Psoas muscle (tissue), 8 donors: ENCODE results near the gene PDE8A. TPM values are rescaled to one million over a fixed set of nuclear protein-coding genes. Genes with fewer than 3 reads are reported as not detected.
"Not testable (repeated sequence)": the region's sequence is repeated elsewhere in the genome, so short reads cannot be mapped to it uniquely, and the experiment has no call there.

ENCODE experiments used
- ATAC-seq, 4 donors: fragments of 200-7000 bp; cut with Tn5 transposase; one replicate each; pipeline ENCODE4 v1.9.1; 2020; ENCODE audit warnings: moderate library complexity in 3 of 4, mild to moderate bottlenecking in 2 of 4
- DNase-seq, 2 donors: peaks; one replicate each; pipeline ENCODE4 v3.0.0-alpha.2; 2020
- H3K27ac ChIP-seq: fragments of 200-600 bp; one replicate; pipeline ENCODE4 v1.8.0; 2022
- H3K27me3 ChIP-seq, 3 donors: fragments of 200-600 bp in 1 of 3; one replicate each; pipeline versions ENCODE4 v1.6.1 to v1.8.0; 2013 to 2022; ENCODE audit warnings: low read length in 2 of 3, mild to moderate bottlenecking in 2 of 3, moderate library complexity in 1 of 3; ENCODE audit not compliant: insufficient read depth in 3 of 3
- H3K36me3 ChIP-seq, 2 donors: fragments of 200-600 bp in 1 of 2; one replicate each; pipeline versions ENCODE4 v1.6.1 to v1.8.0; 2013 to 2022; ENCODE audit warnings: low read depth in 1 of 2, mild to moderate bottlenecking in 1 of 2, moderate library complexity in 1 of 2; ENCODE audit not compliant: insufficient read depth in 1 of 2
- H3K4me1 ChIP-seq: fragments of 200-600 bp; one replicate; pipeline ENCODE4 v1.8.0; 2022
- H3K4me3 ChIP-seq: fragments of 200-600 bp; one replicate; pipeline ENCODE4 v1.8.0; 2022; ENCODE audit warnings: mild to moderate bottlenecking
- H3K9me3 ChIP-seq: fragments of 200-600 bp; one replicate; pipeline ENCODE4 v1.8.0; 2022
- CTCF ChIP-seq: fragments of 200-600 bp; IDR thresholded peaks from one replicate; pipeline ENCODE4 v1.8.0; 2022; ENCODE audit warnings: antibody characterized with exemption
- WGBS, 3 donors: extraction: QIAGEN DNeasy Blood & Tissue Kit; methylation state at CpG; one replicate each; pipeline versions ENCODE4 v1.1.6 to v1.1.7; 2013; 5-methylcytosine and 5-hydroxymethylcytosine counted together
- intact Hi-C, 2 donors: fragments of 100-400 bp; cut with DNase I; formaldehyde crosslinking; loops; one replicate each; pipeline versions ENCODE4 v1.11.0 to v1.14.2; 2022
- polyA plus RNA-seq, 3 donors: library from polyadenylated mRNA; stranded (reverse); fragments of 200-250 nt; gene quantifications; one replicate each; pipeline ENCODE4 v1.2.3, GENCODE V29; 2013
- total RNA-seq, 4 donors: library from RNA; stranded (reverse); fragmentation: NEBNext Ultra II Directional in 2 of 4; extraction: Animal tissue kit (Norgen Biotek cat#: 25700) in 2 of 4; gene quantifications; one replicate each; pipeline versions ENCODE4 v1.2.1 to v1.2.4, GENCODE V29; 2021 to 2023
- donor health status: healthy with polysubstance abuse.
- donor health status: DM: no; HTN: no; CAD: no; lungs with moderate emphysema.
- donor health status: Bipolar disorder and iron deficiency.
- donor health status: healthy.
- donor health status: DM: yes; HTN: yes; CAD: no.
- donor health status: DM: no; HTN: no; CAD: no.
- donor health status: DM: no; HTN: no; CAD: no.
- donor health status: DM: yes; HTN: yes; CAD: no.

PDE8A gene
- total and polyA plus RNA-seq, 7 donors: 6.5 to 12.1 (median 10.5) TPM

- intact Hi-C loops: no loop called here
- no peak for TF ChIP-seq CTCF
- H3K27me3 ChIP-seq: no peaks in the 10 kb centered on the region
- H3K4me3 ChIP-seq: no peak overlapping the region
- H3K9me3 ChIP-seq: no peaks in the 10 kb centered on the region
- no peaks in the 10 kb centered on the region for H3K36me3 ChIP-seq
- no peak overlapping the region for H3K27ac ChIP-seq
- WGBS, 3 donors: 46 to 82% (median 65%) methylated on average over 1 of the region's 1 CpG
- peaks cover 30% of the 10 kb centered on the region for H3K4me1 ChIP-seq
- no peak for DNase-seq
- no peak for ATAC-seq
These were observed 8.9 kb downstream of the PDE8A start for GRCh38 chr15:84990507-84990906.

- no peak overlapping the region for H3K4me3 ChIP-seq
- H3K27ac ChIP-seq: no peak overlapping the region
- H3K9me3 ChIP-seq: no peaks in the 10 kb centered on the region
- 87 to 91% (median 88%) methylated on average over 4 of the region's 4 CpGs for WGBS, 3 donors
- intact Hi-C loops: no loop called here
- no peak for DNase-seq
- TF ChIP-seq CTCF: no peak
- ATAC-seq: no peak
- H3K4me1 ChIP-seq: peaks cover 30% of the 10 kb centered on the region
- H3K36me3 ChIP-seq: no peaks in the 10 kb centered on the region
- no peaks in the 10 kb centered on the region for H3K27me3 ChIP-seq
These were observed 9.5 kb downstream of the PDE8A start for GRCh38 chr15:84991014-84991712.

GRCh38 chr15:84992157-84992944 is 10.7 kb downstream of the PDE8A start:
- no peak for DNase-seq
- TF ChIP-seq CTCF: no peak
- no peak overlapping the region for H3K4me3 ChIP-seq
- H3K27ac ChIP-seq: peak overlapping the region; percentile 39
- 69 to 78% (median 74%) methylated on average over 4 of the region's 4 CpGs for WGBS, 3 donors
- intact Hi-C loops: no loop called here
- peak; percentile 91 to 95 (median 92) for ATAC-seq
- peaks cover 21% of the 10 kb centered on the region for H3K4me1 ChIP-seq
- no peaks in the 10 kb centered on the region for H3K9me3 ChIP-seq
- no peaks in the 10 kb centered on the region for H3K36me3 ChIP-seq
- no peaks in the 10 kb centered on the region for H3K27me3 ChIP-seq

GRCh38 chr15:84996055-84996454 is 14.4 kb downstream of the PDE8A start:
- DNase-seq (no peak), ATAC-seq (no peak)
- no peaks in the 10 kb centered on the region for H3K27me3 ChIP-seq
- WGBS, 3 donors: 96 to 97% (median 96%) methylated on average over 1 of the region's 1 CpG
- no peak overlapping the region for H3K27ac ChIP-seq
- TF ChIP-seq CTCF: no peak
- H3K4me1 ChIP-seq: peaks cover 21% of the 10 kb centered on the region
- intact Hi-C loops: no loop called here
- H3K36me3 ChIP-seq: no peaks in the 10 kb centered on the region
- H3K9me3 ChIP-seq: no peaks in the 10 kb centered on the region
- H3K4me3 ChIP-seq: no peak overlapping the region

GRCh38 chr15:84996714-84997113 is 15.1 kb downstream of the PDE8A start:
- ATAC-seq, H3K27ac ChIP-seq, DNase-seq, intact Hi-C loops, H3K36me3 ChIP-seq, H3K27me3 ChIP-seq, H3K9me3 ChIP-seq, H3K4me3 ChIP-seq: not testable (repeated sequence)
- H3K4me1 ChIP-seq: peaks cover 26% of the 10 kb centered on the region
- WGBS, 3 donors: 76 to 94% (median 78%) methylated on average over 5 of the region's 5 CpGs

- H3K36me3 ChIP-seq, H3K27ac ChIP-seq, H3K4me3 ChIP-seq, H3K27me3 ChIP-seq, intact Hi-C loops, DNase-seq, H3K9me3 ChIP-seq, ATAC-seq: not testable (repeated sequence)
- WGBS, 3 donors: 97 to 99% (median 98%) methylated on average over 3 of the region's 3 CpGs
- peaks cover 22% of the 10 kb centered on the region for H3K4me1 ChIP-seq
These were observed 15.6 kb downstream of the PDE8A start for GRCh38 chr15:84997214-84997613.
